ENCODE data around the gene SRPK2.

- TF ChIP-seq EZH2 (IDR thresholded peaks at IDR 0.05; ENCODE audit: low read length, unreplicated experiment) = no peak
- no peak for TF ChIP-seq CTCF (conservative IDR thresholded peaks at IDR 0.05; ENCODE audit: low read depth, low read length)
Observed at GRCh38 chr7:105163718-105164117, 225.0 kb downstream of the SRPK2 start.

All from PC-3 (cell line).